ENCODE results near the gene PIK3R5.

- TF ChIP-seq, protein P1, sequence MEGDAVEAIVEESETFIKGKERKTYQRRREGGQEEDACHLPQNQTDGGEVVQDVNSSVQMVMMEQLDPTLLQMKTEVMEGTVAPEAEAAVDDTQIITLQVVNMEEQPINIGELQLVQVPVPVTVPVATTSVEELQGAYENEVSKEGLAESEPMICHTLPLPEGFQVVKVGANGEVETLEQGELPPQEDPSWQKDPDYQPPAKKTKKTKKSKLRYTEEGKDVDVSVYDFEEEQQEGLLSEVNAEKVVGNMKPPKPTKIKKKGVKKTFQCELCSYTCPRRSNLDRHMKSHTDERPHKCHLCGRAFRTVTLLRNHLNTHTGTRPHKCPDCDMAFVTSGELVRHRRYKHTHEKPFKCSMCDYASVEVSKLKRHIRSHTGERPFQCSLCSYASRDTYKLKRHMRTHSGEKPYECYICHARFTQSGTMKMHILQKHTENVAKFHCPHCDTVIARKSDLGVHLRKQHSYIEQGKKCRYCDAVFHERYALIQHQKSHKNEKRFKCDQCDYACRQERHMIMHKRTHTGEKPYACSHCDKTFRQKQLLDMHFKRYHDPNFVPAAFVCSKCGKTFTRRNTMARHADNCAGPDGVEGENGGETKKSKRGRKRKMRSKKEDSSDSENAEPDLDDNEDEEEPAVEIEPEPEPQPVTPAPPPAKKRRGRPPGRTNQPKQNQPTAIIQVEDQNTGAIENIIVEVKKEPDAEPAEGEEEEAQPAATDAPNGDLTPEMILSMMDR (IDR thresholded peaks at IDR 0.05; ENCODE audit: low read depth, low read length) = peak; percentile 69
- TF ChIP-seq POLR2A (IDR thresholded peaks at IDR 0.05; ENCODE audit: extremely low read depth, insufficient read length) (no peak), MAX (IDR thresholded peaks at IDR 0.05; ENCODE audit: low read depth, low read length) (no peak), MYC (IDR thresholded peaks at IDR 0.05; ENCODE audit: low read depth, low read length) (no peak)
Observed at GRCh38 chr17:8991514-8992285, 26.2 kb upstream of the PIK3R5 start.
